ENCODE results near the gene RERG. TPM values are rescaled to one million over a fixed set of nuclear protein-coding genes. Genes with fewer than 3 reads are reported as not detected.

Gene RERG
- total and polyA plus RNA-seq, 2 of the 4 experiments (the other 2 are of a cell fraction): not detected

DNA sequence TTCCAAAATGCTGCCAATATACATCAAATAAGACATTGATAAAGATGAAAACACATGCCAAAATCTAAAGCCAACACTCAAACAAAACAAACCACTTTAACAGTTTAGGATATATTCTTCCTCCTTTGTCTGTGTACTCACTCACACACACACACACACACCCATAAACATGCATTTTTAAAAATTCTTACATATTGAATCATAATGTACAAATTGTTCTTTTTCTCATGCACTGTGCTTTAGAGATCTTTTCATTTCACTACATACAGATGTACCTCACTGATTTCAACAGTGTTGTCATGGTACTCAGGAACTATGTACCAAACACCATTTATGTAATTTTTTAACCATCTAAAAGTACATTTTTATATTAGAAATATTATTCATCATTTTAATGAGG, 9.5 kb upstream of the RERG start:
- intact Hi-C loops (cut with micrococcal nuclease) (no loop called here), dilution Hi-C loops (cut with HindIII; ENCODE audit: low sequenced_read_pairs, unreplicated experiment) (no loop called here), in situ Hi-C loops (cut with MboI; ENCODE audit: low sequenced_read_pairs) (no loop called here)
- ChIA-PET CTCF (interaction anchor here (1.2 kb wide), 1 partner anchor 9 kb away, joined by 3 read pairs; no protein-coding TSS in a partner anchor), POLR2A (ENCODE audit: unreplicated experiment) (no interaction called here)
- Histone ChIP-seq H3K27ac (ENCODE audit: insufficient read depth, low read length) (no peak overlapping the region), H3K18ac (ENCODE audit: low read depth, low read length) (no peak overlapping the region), H3K9ac (ENCODE audit: low read depth, low read length) (no peak overlapping the region), H3K27me3 (ENCODE audit: control insufficient read depth, insufficient read depth, low read length) (0 out of 2 replicates have a peak, but pooled peaks cover 2% of the 10 kb centered on the region), H3K56ac (ENCODE audit: extremely low read depth, insufficient read depth, low read length) (no peak overlapping the region), H3K4me1 (ENCODE audit: control insufficient read depth, insufficient read depth, low read length) (no peaks in the 10 kb centered on the region), H3K36me3 (ENCODE audit: control insufficient read depth, insufficient read depth, low read length) (no peaks in the 10 kb centered on the region), H2AFZ (replicated peaks; ENCODE audit: low read length, poor library complexity) (no peak overlapping the region), H4K20me1 (ENCODE audit: insufficient read depth, low read length) (no peaks in the 10 kb centered on the region), H3K4me3 (ENCODE audit: insufficient read depth, low read depth, low read length) (no peak overlapping the region), H4K8ac (ENCODE audit: low read depth in 2 of 2, low read length in 2 of 2) (no peak overlapping the region), H2BK5ac (ENCODE audit: low read depth, low read length, poor library complexity, severe bottlenecking) (no peak overlapping the region), H3K4ac (ENCODE audit: low read depth, low read length) (no peak overlapping the region), H2BK20ac (ENCODE audit: low read depth, low read length) (no peak overlapping the region), H4K5ac (ENCODE audit: low read depth, low read length) (no peak overlapping the region), H3K9me3 (ENCODE audit: control insufficient read depth, insufficient read depth, low read length) (no peaks in the 10 kb centered on the region), H2AK5ac (ENCODE audit: low read depth, low read length) (no peak overlapping the region), H3K4me2 (ENCODE audit: low read depth, low read length) (no peak overlapping the region), H3K23ac (ENCODE audit: low read depth, low read length) (no peak overlapping the region), H4K91ac (ENCODE audit: insufficient read depth, low read depth, low read length) (no peak overlapping the region), H2BK120ac (ENCODE audit: low read depth, low read length) (no peak overlapping the region), H2BK15ac (ENCODE audit: low read depth, low read length) (no peak overlapping the region), H2AK9ac (replicated peaks; ENCODE audit: low read depth, low read length, poor library complexity) (no peak overlapping the region), H3K9me1 (ENCODE audit: insufficient read depth, low read length) (no peaks in the 10 kb centered on the region), H3K79me1 (ENCODE audit: low read depth in 1 of 2, low read length in 2 of 2) (no peaks in the 10 kb centered on the region), H3K14ac (replicated peaks; ENCODE audit: low read depth, low read length) (no peak overlapping the region)
- no peak for ATAC-seq (ENCODE audit: low read depth)
- no peak for DNase-seq
- BruUV-seq (replicated peaks): no TSS peak
- TF ChIP-seq MAZ (IDR thresholded peaks at IDR 0.05; ENCODE audit: borderline replicate concordance, low read depth, low read length) (no peak), NFE2L2 (IDR thresholded peaks at IDR 0.05; ENCODE audit: low read depth, low read length) (no peak), SMC3 (IDR thresholded peaks at IDR 0.05; ENCODE audit: low read depth, low read length) (no peak), ELK1 (IDR thresholded peaks at IDR 0.05; ENCODE audit: borderline replicate concordance, low read depth, low read length) (no peak), POLR2A (IDR thresholded peaks at IDR 0.05; ENCODE audit: low read depth, low read length) (no peak)

Data from IMR-90 (cell line).